ENCODE data around the gene CACNA1C.

Gene CACNA1C

DNA sequence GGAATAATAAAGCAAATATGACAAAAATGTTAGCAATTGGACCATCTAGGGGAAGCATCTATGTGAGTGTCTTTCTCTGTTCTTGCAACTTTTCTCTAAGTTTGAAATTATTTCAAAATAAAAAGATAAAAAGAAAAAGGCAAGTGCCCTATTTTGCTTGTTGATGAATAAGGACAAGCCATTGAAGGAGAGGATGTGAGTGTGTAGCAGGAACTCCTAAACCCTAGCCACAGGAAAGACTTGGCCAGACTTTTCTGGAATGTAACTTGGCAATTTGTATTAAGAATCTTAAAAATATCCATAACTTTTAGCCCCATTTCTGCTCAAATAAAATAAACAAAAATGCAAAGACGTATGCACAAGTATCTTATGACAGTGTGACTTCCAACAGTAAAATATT, 279.4 kb downstream of the CACNA1C start:
- DNase-seq: no peak

DNA sequence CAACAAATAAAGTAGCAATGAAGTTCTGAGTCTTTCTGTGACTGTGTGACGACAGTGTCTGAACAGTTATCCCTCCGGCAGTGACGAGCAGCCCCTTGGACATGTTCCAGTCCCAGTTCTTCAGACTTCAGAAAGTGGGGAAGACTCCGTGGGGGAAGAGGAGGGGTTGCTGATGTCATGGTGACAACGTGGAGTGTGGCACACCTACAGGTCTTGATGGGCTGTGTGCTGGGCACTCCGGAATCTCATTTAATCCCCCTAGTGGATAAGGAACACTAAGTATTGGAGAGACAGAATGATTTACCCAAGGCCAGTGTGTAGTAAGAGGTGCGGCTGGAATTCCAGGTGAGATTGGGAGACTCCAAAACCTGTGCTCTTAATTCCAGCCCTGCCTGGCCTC, 280.2 kb downstream of the CACNA1C start:
- DNase-seq: no peak

DNA sequence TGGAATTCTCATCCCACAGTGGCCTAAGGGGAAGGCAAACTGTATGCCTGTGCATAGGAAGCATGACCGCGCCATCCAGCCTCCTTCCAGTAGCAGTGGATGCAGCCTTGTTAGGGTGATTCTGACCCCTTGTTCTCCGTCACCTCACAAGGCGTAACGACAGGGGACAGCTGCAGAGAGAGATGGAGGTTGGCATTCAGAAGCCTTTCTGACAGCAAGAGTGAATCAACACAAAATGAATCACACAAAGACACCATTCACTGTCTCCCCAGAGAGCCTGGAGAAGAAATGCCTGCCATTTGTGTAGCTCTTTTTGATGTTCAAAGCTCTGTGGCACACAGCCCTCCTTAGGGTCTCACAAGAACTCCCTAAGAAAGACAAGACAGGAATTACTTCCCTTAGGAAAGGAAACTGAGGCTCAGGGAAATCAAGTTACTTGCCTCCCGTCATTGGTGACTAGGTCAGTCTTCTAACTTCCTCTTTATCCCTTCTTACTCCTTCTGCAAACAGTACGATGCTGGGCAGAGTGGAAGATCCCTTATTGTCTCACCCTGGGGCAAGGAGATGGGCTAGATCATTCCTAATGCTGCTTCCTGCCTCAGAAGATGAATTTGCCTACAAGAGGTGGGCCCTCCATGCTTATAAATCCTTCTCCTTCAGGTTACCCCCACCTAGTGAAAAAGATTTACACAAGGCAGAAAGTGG, 280.9 kb downstream of the CACNA1C start:
- no peak for DNase-seq

DNA sequence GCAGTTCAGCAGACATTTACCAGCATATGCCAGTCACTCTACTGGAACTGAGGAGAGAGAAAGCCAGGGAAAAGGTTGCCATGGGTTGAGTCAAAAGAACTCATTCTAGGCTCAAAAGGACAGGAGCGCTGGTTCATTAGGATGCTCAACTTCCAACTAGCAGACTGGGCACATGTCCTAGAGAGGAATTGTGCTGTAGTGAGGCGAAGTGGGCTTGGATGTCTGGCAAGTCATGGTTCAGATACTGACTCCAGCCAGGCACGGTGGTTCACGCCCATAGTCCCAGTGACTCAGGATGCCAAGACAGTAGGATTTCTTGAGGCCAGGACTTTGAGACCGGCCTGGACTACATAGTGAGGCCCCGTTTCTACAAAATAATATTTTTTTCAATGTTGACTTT, 281.5 kb downstream of the CACNA1C start:
- no peak for DNase-seq

DNA sequence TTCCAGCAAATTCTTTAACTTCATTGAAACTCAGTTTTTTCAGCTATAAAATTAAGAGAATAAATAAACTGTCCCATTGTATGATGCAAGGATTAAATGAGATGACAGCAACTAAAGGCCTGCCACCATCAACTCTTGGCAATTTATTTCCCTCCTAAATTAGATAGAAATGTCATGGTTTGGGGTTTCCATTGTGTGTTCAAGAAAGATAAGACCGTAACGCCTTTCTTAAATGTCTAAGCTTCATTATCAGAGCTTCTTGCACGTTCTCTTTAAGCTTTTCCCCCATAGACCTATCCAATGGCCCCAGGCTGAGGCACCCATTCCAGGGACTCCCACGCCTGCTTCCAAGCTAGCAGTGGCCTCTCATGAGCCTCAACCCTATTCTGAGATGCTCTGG, 281.9 kb downstream of the CACNA1C start:
- DNase-seq: no peak

DNA sequence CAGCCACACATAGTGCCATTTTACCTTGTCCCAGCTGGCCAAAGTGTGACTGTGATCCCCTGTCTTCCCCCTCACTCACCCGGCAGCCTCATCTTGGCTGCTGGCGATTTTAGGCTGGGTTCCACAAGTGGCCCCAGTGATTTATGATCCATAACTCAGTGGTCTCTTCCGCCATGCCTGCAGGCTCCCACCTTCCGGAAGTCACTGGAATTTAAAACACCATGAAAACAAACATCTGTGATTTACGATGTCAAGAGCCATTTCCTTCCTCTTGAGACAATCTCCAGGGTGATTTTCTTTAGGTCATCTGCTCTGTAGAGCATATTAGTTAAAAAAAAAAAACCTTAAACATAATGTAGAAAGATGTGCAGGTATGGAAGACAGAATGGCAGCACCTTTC, 282.3 kb downstream of the CACNA1C start:
- DNase-seq: no peak

DNA sequence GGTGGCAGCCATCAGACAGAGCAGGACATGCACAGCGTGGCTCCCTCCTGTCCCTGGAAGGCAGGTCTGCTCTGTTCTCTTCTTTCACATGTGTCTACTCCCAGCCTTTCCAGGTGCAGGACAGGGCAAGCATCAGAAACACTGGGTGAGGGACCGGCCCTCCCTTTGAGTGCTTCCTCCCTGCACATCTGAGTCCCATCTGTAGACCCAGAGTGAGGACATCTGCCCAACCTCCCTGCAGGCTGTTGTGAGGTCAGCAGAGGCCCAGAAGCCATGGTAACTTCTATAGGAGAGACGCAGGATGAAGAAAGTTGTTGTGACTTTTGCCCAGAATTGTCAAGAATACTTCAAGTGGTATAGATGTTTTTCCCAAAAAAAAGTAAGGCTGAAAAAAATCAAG, 282.7 kb downstream of the CACNA1C start:
- DNase-seq: no peak

DNA sequence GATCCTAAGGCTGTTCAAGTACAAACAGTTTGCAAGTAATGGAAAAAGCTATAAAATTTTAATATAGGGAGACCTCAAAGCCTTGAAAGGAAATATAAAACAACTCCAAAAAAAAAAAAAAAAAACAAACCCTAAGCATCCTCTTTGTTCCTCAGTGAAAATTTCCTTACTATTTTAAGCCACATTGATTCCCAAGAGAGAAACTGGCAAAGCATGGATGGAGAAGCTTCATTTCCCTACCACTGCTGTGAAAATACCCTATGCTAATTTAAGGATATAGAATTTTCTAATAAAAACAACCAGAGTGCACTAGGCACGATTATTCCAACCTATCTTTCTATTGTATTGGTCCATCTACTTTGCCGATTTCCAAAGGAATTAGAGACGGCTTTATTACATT, 283.1 kb downstream of the CACNA1C start:
- no peak for DNase-seq

DNA sequence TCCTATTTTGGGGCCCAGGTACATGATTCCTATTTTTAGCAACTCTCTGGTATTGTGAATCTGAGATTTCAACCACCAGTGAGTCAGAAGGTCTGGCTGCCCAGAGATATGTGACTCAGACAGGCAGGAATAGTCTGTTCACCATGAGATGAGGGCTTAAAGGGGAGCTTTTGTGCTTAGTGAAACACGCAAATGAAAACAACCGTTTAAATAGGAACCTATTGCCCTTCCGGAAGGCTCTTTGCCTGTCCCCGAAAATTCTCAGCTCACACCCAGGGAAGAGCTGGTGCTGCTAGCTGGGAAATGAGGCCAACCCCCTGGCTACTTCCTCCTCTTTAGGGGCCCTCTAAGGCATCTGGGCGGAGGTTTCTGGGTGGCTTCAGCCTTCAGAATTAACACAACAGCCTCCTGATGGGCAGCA, 283.6 kb downstream of the CACNA1C start:
- DNase-seq: no peak

DNA sequence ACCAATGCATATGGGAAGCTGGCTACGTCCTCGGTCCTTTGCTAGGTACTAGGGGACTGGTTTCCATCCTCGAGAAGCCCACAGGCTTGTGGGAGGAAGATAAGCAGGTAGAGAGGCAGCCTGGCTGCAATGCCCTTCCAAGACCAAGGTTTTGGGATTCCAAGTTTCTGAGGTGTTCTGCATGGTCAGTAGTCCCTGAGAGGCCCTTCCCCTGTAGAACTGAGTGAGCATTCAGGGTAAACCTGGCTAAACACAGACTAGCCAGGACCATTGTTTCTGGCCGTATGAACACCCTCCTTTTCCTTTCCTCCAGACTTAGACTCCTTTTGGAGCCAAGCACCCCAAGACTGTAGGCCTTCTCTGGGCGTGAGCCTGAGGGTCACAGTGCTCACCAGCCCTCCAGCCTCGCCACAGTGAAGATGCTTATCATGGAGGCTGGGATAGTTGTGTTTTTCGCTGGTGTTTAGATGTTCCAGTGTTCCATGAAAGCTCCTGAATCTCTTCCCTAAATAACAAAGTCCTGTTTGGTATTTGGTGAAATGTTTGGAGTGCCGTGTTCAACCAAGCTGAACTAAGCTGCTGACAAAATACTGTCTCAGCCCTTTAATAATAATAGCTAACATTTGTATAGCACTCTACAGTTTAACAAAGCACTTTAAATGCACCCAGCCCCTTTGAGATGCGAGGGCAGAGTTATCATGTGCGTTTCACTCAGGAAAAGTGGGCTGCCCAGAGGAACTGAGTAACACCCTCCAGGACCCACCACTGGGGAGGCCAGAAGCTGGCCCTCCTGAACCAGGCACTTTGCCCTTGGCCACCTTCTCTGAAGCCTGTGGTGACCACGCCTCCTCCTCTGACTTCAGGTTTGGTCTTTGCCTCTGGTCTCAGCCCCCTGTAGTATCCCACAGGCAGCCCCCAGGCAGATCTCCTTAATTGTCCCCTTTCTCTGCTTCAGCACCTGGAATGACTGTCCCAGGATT, 284.5 kb downstream of the CACNA1C start:
- no peak for DNase-seq

DNA sequence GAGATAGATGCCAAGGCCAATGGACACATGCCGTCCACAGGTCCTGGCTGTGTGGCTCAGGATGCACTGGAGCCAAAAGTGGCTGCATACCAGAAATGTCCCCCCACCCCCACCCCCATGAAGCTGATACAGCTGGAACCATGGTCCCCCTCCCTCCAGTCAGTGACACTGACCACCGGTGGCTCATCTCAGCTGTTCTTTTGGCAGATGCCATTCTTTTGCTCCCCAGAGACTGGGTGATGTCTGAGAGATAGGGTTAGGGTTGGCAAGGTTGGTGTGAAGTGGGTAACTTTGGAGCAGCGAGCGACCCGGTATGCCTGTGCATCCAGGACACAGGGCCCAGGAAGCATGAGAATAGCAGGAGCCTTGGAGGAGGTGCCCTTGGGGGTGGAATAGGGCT, 285.6 kb downstream of the CACNA1C start:
- DNase-seq: no peak

DNA sequence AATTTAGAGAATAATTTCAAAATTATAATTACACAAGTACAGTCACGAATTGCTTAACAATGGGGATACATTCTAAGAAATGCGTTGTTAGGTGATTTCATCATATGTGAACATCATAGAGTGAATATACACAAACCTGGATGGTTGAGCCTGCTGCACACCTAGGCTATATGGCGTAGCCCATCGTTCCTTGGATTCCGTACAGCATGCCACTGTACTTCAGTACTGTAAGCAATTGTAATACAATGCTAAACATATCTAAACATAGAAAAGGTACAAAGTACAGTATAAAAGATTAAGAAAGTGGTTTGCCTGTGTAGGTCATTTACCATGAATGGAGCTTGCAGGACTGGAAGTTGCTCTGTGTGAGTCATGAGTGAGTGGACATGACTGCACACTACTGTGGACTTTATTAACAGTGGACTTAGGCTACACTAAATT, 286.2 kb downstream of the CACNA1C start:
- DNase-seq: no peak

DNA sequence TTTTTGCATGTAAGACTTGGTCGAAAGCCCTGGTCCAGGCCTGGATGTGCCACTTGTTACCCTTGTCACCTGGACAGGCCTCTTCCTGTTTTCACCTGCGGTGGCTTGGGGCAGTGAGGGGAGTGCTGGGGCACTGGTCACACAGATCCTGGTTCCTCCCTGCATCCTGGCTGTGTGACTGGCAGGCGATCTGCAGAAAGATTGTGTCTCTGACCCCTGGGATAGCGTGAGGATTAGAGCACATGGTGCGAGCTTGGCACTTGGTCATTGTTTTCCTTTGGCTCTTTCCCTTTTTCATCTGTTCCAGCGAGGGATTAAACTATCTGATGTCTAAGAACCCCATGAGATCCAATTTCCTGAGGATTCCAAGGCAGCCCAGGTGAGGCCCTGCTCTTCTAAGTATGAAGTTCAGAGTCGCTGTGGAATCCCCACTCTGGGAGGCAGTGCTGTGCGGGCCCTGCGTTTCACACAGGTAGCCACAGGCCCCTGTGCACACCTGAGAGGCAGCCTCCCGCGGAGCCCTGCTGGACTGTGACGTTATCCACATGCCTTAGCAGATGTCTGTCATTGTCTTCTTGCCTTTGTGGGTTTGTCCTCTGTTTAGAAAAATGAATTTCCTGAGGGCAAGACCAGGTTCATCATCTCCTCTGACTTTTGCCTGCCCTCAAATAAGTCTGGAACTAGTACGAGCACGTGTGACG, 288.4 kb downstream of the CACNA1C start:
- DNase-seq: no peak

DNA sequence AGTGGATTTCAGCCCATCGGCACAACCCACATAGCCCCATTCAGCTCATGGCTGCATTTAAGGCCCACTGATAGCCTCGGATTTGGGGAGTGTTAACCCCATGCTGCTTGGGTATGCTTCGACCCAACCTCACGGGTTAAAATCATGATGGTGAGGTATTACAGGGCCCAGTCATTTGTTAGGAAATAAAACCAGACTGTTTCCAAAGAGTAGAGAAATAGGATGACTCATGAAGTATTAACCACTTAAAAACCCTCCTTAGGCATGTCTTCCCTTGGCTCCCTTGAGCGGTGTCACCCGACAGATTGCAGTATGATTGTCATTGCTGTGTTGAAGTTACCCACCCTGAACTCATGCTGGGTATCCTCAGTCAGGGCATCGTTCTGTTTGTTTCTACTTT, 289.1 kb downstream of the CACNA1C start:
- no peak for DNase-seq

DNA sequence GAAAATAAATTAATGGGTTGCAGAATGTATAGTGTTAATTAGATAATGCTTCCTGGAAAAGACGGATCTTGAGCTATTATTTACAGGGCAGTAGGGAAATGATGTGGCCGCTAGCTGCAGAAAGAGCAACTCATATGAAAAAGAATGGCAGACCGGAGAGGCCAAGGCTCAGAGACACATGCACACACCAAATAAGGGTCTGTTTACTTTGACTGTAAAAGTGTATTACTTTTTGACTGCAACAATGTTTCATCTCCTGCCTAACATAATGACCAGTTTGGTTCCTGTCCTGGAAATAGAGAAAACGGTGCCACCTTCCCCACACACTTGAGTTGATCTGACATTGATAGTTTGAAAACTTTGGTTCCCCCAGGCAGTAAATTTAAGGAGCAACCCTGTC, 290.9 kb downstream of the CACNA1C start:
- no peak for DNase-seq

DNA sequence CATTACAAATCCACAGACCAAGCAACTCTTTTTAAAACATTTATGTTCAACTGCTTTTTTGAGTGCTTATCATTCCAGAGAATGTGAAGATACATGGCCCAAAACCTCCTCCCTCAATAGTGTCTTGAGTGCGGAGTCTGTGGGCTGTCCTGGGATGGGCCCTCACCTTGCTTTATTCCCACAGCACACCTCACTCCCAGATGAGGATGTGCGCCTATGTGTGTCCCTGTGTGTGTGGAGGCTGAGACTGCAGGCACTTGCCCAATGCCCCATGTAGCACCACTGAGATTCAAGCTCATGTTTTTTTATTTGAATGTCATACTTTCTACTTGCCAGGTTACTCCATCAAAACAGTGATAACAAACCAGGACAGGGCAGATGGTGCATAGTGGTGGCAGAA, 291.7 kb downstream of the CACNA1C start:
- DNase-seq: no peak

DNA sequence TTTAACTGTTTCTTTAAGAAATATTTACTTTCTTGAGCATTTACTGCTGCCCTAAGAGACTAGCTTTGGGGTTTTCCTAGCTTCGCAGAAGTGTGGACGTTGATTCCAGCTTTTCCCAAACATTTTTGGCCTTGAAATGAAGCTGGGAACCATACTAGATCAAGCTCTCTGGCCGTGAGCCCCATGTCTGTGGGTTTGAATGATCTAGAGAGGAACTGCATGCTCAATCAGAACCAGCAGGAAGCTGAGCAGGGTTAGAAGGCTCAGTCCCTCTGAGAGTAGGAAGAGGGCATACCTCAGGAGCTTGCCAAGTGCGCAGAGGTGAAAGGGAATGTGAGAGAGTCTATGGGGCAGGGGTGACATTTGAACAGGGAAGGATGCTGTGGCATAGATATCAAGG, 292.1 kb downstream of the CACNA1C start:
- no peak for DNase-seq

DNA sequence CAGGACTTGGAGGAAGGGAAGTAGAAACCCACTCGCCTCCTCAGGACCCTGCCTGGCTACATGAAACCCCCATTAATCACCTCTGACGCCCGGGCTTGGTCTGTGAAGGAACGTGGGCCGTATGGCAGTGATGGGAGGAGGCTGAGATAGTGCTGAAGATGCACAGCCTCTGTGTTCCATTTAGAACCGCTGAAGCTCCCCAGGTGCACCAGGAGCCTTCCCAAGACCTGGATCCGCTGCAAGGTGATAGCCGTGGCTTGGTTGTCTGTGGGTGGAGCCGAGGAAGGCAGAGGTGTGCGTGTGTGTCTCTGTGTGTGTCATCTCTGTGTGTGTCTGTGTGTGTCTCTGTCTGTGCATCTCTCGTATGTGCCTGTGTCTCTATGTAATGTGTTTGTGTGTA, 293.1 kb downstream of the CACNA1C start:
- no peak for DNase-seq

DNA sequence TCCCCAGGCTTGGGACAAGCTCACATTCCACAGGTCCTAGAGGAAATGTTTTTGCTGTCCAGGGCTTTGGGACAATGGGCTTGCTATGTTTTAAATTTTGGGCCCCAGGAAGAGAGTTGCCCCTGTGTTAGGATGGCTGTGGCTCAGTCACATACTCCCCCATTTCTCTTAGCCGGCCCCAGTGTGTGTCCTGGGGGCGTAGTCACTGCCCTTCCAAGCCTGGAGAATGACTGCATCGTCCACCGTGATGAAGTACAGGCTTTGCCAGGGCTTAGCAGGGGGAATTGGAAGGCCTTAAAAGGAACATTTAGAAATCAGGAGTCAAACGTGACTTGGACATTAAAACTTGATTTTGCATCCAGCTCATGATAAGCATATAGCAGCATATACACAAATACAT, 293.6 kb downstream of the CACNA1C start:
- DNase-seq: no peak

DNA sequence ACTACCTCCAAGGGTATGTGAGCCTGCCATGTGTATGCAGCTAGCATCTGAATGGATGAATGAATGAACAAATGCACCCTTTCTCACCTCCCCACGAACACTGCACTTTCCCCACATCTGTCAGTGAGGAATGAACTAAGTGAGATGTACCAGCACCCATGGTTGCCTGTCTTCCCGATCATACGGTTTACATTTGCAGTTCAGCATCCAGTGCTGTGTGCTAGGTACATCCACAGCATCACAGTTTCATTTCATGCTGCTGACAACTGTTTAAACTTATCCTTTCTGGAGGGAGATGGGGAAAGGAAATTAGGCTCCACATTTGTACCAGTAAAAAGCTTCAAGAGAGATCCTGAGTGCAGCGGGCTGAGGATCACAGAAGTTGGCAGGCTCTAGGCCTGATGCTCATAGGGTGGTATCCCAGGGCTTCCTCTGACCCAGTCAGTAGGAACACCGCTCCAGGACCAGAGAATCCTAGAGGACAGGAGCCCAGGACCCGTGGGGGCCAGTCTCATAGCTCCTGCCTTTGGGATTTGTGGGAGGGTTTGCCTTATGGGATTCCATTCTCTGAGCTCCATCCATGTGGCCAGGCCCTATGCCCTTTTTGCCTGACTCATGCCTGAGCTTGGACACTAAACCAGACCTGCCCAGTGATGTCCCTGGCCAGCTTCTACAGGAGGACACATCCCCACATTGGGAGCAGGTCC, 294.5 kb downstream of the CACNA1C start:
- no peak for DNase-seq

DNA sequence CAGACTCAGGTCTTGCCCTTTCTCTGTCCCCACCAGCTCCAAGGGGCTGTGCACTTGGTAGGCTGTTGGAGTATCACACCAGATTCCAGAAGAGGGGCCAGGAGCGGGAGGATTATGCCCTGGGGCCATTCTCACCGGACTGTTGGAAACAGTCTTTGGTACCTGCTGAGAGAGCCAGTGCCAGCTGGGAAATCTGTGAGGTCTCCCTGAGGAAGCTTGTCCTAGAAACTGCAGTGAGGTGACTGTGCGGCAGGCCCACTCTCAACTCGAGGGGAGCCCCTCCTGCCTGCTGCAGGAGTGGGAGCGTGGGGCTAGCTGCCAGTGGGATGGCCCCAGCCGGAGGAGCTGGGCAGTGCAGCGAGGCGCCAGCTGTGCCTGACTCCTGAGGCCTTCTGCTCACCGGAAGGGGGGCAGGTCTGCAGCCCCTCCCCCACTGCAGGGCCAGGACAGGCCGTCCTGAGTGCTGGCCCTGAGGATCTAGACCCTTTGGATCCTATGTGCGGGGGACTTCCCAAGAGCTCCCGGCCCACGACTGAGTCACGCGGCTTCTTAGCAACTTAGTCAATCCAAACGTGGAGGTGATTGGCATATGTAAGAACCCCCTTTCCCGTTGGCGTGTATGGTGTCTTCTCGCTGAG, 295.2 kb downstream of the CACNA1C start:
- DNase-seq: no peak

DNA sequence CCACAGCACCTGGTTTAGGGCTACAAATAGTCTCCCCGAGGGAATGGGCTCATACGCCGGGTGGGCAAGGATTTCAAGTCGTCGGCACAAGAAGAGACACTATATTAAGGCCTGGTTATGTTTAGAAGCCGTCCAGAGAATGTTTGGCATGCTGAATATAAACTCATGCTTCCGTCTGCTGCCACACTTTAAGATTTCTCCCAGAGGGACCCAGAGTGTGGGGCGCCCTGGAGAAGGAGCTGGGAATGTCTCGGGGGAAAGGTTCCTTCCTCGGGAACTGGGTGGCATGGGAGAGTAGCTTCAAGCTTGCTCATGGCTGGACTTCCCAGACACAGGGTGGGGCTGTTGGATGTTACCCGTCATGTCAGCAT, 295.7 kb downstream of the CACNA1C start:
- DNase-seq: no peak

DNA sequence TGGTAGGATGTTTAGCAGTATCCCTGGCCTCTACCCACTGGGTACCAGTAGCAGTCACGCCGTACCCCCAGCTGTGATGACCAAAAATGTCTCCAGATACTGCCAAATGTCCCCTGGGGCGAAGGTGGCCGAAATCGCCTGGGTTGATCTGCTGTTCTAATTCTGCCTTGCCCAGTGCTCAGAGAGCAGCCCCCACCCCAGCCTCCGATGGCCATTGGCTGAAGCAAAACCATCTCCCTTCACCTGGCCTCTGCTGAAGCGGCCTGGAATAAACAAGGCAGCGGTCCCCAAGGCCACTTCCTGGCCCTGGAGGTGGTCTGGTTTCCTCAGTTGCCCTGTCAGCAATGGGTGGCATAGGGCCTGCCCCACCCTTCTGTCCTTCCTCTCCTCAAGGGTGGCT, 298.4 kb downstream of the CACNA1C start:
- no peak for DNase-seq

Data from stimulated activated CD4-positive, alpha-beta T cell treated with anti-CD3 and anti-CD28 coated beads, Interleukin-15, amount 100 ng/mL, for 24 hours (primary cell).